GM23338 (cell line): ENCODE data around the gene AEN. TPM values are rescaled to one million over a fixed set of nuclear protein-coding genes. Genes with fewer than 3 reads are reported as not detected.

Experiments used
- ATAC-seq: fragments of 200-7000 bp; cut with Tn5 transposase; 3 replicates; pipeline ENCODE4 v1.9.1; 2020
- DNase-seq: peaks from one replicate; pipeline ENCODE4 v3.0.0-alpha.2; 2015; ENCODE audit warnings: low spot score
- H2AFZ ChIP-seq: fragments of 200-600 bp; sonication (generic); 2 replicates; pipeline ENCODE4 v1.8.0; 2016; ENCODE audit warnings: antibody characterized with exemption, mild to moderate bottlenecking, moderate library complexity
- H3F3A ChIP-seq: fragments of 200-600 bp; sonication (generic); replicated peaks from 2 replicates; pipeline ENCODE4 v1.8.0; 2017; ENCODE audit warnings: antibody characterized with exemption, mixed run types, low read depth
- H3K27ac ChIP-seq: fragments of 200-600 bp; sonication (generic); 2 replicates; pipeline ENCODE4 v1.6.1; 2016; ENCODE audit warnings: low read depth
- H3K27me3 ChIP-seq: fragments of 200-600 bp; sonication (generic); 2 replicates; pipeline ENCODE4 v1.8.0; 2016; ENCODE audit warnings: mild to moderate bottlenecking, mixed run types, moderate library complexity; ENCODE audit not compliant: insufficient read depth
- H3K36me3 ChIP-seq: fragments of 200-600 bp; sonication (generic); 2 replicates; pipeline ENCODE4 v1.8.0; 2016; ENCODE audit warnings: mild to moderate bottlenecking; ENCODE audit not compliant: insufficient read depth
- H3K4me1 ChIP-seq: fragments of 200-600 bp; sonication (generic); 2 replicates; pipeline ENCODE4 v1.8.0; 2016; ENCODE audit warnings: mild to moderate bottlenecking, moderate library complexity; ENCODE audit not compliant: insufficient read depth
- H3K4me2 ChIP-seq: fragments of 200-600 bp; sonication (generic); 2 replicates; pipeline ENCODE4 v1.7.1; 2017; ENCODE audit warnings: mixed run types
- H3K4me3 ChIP-seq: fragments of 200-600 bp; sonication (generic); 2 replicates; pipeline ENCODE4 v1.6.1; 2016; ENCODE audit warnings: mixed run types
- H3K79me2 ChIP-seq: fragments of 200-600 bp; sonication (generic); replicated peaks from 2 replicates; pipeline ENCODE4 v1.8.0; 2017; ENCODE audit warnings: mild to moderate bottlenecking; ENCODE audit not compliant: insufficient read depth
- H3K9me2 ChIP-seq: fragments of 200-600 bp; sonication (generic); 2 replicates; pipeline ENCODE4 v1.8.0; 2017; ENCODE audit not compliant: insufficient read depth
- H4K20me1 ChIP-seq: fragments of 200-600 bp; sonication (generic); replicated peaks from 2 replicates; pipeline ENCODE4 v1.8.0; 2017; ENCODE audit warnings: mild to moderate bottlenecking; ENCODE audit not compliant: insufficient read depth
- H3K27ac Mint-ChIP-seq: 2 replicates; pipeline ENCODE4 v1.8.0; 2020; ENCODE audit warnings: inconsistent platforms, mild to moderate bottlenecking, moderate library complexity, mixed read lengths
- H3K27me3 Mint-ChIP-seq: 3 replicates; pipeline ENCODE4 v1.8.0; 2022; ENCODE audit warnings: low read depth, mild to moderate bottlenecking, moderate library complexity, mixed read lengths, inconsistent platforms; ENCODE audit not compliant: insufficient read depth, poor library complexity
- H3K36me3 Mint-ChIP-seq: 3 replicates; pipeline ENCODE4 v1.8.0; 2021; ENCODE audit warnings: low read depth, mild to moderate bottlenecking, inconsistent platforms, moderate library complexity, mixed read lengths
- H3K4me1 Mint-ChIP-seq: 3 replicates; pipeline ENCODE4 v1.8.0; 2020; ENCODE audit warnings: mild to moderate bottlenecking, inconsistent platforms, mixed read lengths
- H3K4me3 Mint-ChIP-seq: 3 replicates; pipeline ENCODE4 v1.8.0; 2021; ENCODE audit warnings: moderate library complexity, mild to moderate bottlenecking, inconsistent platforms, mixed read lengths
- H3K9me3 Mint-ChIP-seq: 3 replicates; pipeline ENCODE4 v1.8.0; 2020; ENCODE audit warnings: moderate library complexity, mild to moderate bottlenecking, inconsistent platforms, mixed read lengths
- CREB1 ChIP-seq: fragments of 250-450 bp; sonication (Bioruptor Pico); IDR thresholded peaks from 2 replicates; pipeline ENCODE4 v1.5.0; 2020; ENCODE audit warnings: low read depth, mild to moderate bottlenecking, moderate library complexity
- CTCF ChIP-seq, 2 experiments: fragments of 200-600 bp in 1 of 2; sonication (generic) in 1 of 2; conservative IDR thresholded peaks; 2 replicates each; pipeline versions ENCODE4 v1.5.1 to v1.6.1; 2016 to 2017; ENCODE audit warnings: antibody characterized with exemption in 2 of 2, low read depth in 2 of 2, mild to moderate bottlenecking in 2 of 2, moderate library complexity in 1 of 2
- EZH2 ChIP-seq: fragments of 200-600 bp; sonication (generic); IDR thresholded peaks from one replicate; pipeline ENCODE4 v1.8.0; 2017; ENCODE audit warnings: antibody characterized with exemption, mild to moderate bottlenecking, low read depth; ENCODE audit not compliant: unreplicated experiment
- EZH2phosphoT487 ChIP-seq: fragments of 200-600 bp; sonication (generic); IDR thresholded peaks from one replicate; pipeline ENCODE4 v1.8.1; 2018; ENCODE audit warnings: antibody characterized with exemption; ENCODE audit not compliant: unreplicated experiment
- NANOG ChIP-seq: IDR thresholded peaks from 2 replicates; pipeline ENCODE4 v1.6.1; 2016; ENCODE audit warnings: antibody characterized with exemption, borderline replicate concordance
- ZNF331 ChIP-seq: fragments of 250-450 bp; sonication (Bioruptor Pico); IDR thresholded peaks from 2 replicates; pipeline ENCODE4 v1.5.0; 2020; ENCODE audit warnings: low read depth, mild to moderate bottlenecking, moderate library complexity
- ZNF462 ChIP-seq: fragments of 250-450 bp; sonication (Bioruptor Pico); IDR thresholded peaks from 2 replicates; pipeline ENCODE4 v1.5.0; 2020; ENCODE audit warnings: mild to moderate bottlenecking, moderate library complexity
- polyA plus RNA-seq: library from polyadenylated mRNA; unstranded; fragments of >200 nt; fragmentation: Nextera tagmentation; extraction: Ambion mirVana; gene quantifications from 2 replicates; pipeline ENCODE4 v1.2.1, GENCODE V29; 2016
- total RNA-seq: library from RNA; depleted of rRNA; stranded (reverse); fragments of >200 nt; shearing (Covaris generic); gene quantifications from 2 replicates; pipeline ENCODE4 v1.2.3, GENCODE V29; 2014

Gene AEN
- total and polyA plus RNA-seq, 2 experiments from 2014 or later = 82.3 to 220 TPM

GRCh38 chr15:88656760-88657221 is 35.7 kb downstream of the AEN start:
- Mint-ChIP-seq H3K27ac (no peak overlapping the region), H3K27me3 (peaks cover 9% of the 10 kb centered on the region), H3K9me3 (no peaks in the 10 kb centered on the region), H3K36me3 (no peaks in the 10 kb centered on the region), H3K4me1 (peaks cover 19% of the 10 kb centered on the region), H3K4me3 (no peak overlapping the region)
- Histone ChIP-seq H3K4me3 (no peak overlapping the region), H3F3A (no peaks in the 10 kb centered on the region), H2AFZ (no peak overlapping the region), H4K20me1 (no peaks in the 10 kb centered on the region), H3K79me2 (no peaks in the 10 kb centered on the region), H3K27me3 (no peaks in the 10 kb centered on the region), H3K4me1 (peaks cover 7% of the 10 kb centered on the region; the same call in 1 of the 2 replicates), H3K9me2 (no peaks in the 10 kb centered on the region), H3K27ac (no peak overlapping the region), H3K4me2 (no peak overlapping the region), H3K36me3 (no peaks in the 10 kb centered on the region)
- no peak for TF ChIP-seq EZH2
- TF ChIP-seq EZH2phosphoT487 = no peak
- TF ChIP-seq ZNF462 (CRISPR knock-in tag) = no peak
- TF ChIP-seq NANOG = no peak
- no peak for TF ChIP-seq ZNF331 (CRISPR knock-in tag)
- ATAC-seq = no peak
- DNase-seq = no peak

- DNase-seq = peak; percentile 76
- TF ChIP-seq CREB1 (CRISPR knock-in tag) (no peak), CTCF (conservative IDR thresholded peaks at IDR 0.05; ENCODE audit: low read depth in 2 of 2) (peak; percentile 84 to 88)
Observed at GRCh38 chr15:88657326-88658069, 36.4 kb downstream of the AEN start.

More at GRCh38 chr15:88657326-88658069, 36.4 kb downstream of the AEN start:
- H3K27ac Mint-ChIP-seq = no peak overlapping the region
- H3F3A ChIP-seq = no peaks in the 10 kb centered on the region
- no peak overlapping the region for H3K4me3 Mint-ChIP-seq
- no peak overlapping the region for H3K4me3 ChIP-seq
- no peaks in the 10 kb centered on the region for H3K9me2 ChIP-seq
- no peaks in the 10 kb centered on the region for H3K79me2 ChIP-seq
- H3K27me3 ChIP-seq = no peaks in the 10 kb centered on the region
- H3K27ac ChIP-seq = no peak overlapping the region
- ATAC-seq = peak; percentile 63
- no peaks in the 10 kb centered on the region for H3K36me3 ChIP-seq
- H3K4me2 ChIP-seq = no peak overlapping the region
- H3K36me3 Mint-ChIP-seq = no peaks in the 10 kb centered on the region
- H4K20me1 ChIP-seq = no peaks in the 10 kb centered on the region
- H2AFZ ChIP-seq = no peak overlapping the region
- H3K9me3 Mint-ChIP-seq = no peaks in the 10 kb centered on the region
- peaks cover 9% of the 10 kb centered on the region for H3K27me3 Mint-ChIP-seq
- H3K4me1 Mint-ChIP-seq = peaks cover 18% of the 10 kb centered on the region
- peaks cover 6% of the 10 kb centered on the region; the same call in 1 of the 2 replicates for H3K4me1 ChIP-seq
